HFF-Myc (cell line): ENCODE results near the gene NAV2.

Experiments
- DNase-seq: peaks from one replicate; pipeline ENCODE4 v3.0.0-alpha.2; 2011; ENCODE audit warnings: low read depth; ENCODE audit errors: extremely low read depth
- H3K4me3 ChIP-seq: replicated peaks from 2 replicates; pipeline ENCODE4 v1.5.1; 2011; ENCODE audit warnings: low read depth, mild to moderate bottlenecking, control low read depth, low read length
- CTCF ChIP-seq: IDR thresholded peaks from 2 replicates; pipeline ENCODE4 v1.5.1; 2012; ENCODE audit warnings: mild to moderate bottlenecking, low read depth, low read length, control low read depth; ENCODE audit errors: missing control alignments

The NAV2 gene

GRCh38 chr11:20157728-20158127, 445.1 kb downstream of the NAV2 start:
- DNase-seq, result no peak
- no peak overlapping the region for H3K4me3 ChIP-seq
- TF ChIP-seq CTCF, result no peak

DNA sequence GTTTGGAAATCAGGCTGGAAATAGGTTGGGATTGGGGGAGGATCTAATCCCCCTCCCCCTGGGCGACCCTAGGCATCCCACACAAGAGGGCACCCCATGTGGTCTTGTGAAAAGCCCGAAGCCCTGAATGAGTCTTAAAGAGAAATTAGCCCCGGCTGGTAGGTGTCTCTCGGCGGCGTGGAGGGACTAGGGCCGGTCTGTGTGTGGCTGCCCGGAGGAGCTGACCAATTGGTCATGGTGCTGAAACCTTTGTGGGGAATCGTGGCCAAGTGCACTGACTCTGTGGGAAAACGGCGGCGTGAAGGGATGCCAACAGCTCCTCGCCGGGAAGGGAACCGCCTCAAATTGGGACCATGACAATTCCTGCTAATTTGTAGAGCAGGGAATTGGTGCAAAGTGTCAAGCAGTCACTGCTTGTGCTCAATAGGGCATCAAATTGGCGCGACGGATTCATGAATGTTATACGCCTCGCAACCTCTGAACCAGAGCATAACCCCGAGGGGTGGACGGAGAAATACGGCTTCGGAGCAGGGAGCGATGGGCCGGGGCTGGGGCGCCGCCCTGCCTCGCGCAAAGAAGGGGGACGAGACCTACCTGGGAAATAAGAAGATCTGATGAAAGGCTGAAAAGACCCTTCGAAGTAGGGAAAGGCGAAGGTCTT, 446.1 kb downstream of the NAV2 start:
- no peak for TF ChIP-seq CTCF
- H3K4me3 ChIP-seq, result no peak overlapping the region
- peak; percentile 21 for DNase-seq

DNA sequence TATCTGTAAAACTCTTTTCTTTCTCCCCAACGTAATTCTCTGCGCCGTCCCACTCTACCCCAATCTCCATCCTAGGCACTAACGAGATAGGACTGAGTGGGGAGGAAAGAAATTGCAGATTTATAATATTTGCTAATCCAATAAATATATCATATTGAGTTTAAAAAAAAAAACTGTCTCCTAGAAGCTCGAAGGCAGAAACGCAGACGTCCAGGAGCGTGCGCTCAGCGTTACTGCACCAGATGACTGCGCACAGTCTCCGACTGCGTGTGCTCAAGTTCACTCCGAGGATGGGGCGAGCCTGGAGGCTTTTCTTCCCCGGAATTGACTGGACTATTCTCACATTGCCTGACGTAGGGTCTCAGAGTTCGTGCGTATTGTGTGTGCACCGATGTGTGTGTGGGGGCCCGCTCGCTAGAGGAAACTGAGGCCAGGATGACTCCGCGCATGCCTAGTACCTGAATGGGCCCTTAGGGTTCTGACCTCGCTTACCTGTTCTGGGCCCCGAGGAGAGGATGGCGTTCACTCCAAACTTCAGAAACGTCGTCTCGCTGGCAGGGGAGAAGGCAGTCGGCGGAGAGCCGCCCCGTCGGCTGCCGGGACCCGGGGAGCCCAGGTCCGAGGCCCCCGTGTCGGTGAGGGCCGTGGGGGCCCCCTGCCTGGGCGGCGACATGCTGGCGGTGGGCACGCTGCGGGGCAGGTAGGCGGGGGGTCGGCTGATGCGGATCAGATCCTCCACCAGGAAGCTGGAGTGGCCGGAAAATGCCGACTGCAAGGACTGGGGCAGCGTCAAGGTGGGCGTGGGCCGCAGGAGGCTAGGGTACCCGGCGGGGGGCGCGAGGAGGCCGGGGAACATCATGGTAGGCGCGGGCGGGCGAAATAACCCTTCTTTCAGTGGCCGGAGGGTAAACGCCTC, 447.1 kb downstream of the NAV2 start:
- TF ChIP-seq CTCF, result no peak
- no peak for DNase-seq
- H3K4me3 ChIP-seq, result no peak overlapping the region

GRCh38 chr11:20160425-20161229, 448.0 kb downstream of the NAV2 start, which contains the start of gene DBX1:
Gene DBX1 (minus strand): TSS chr11:20160475. CDS start chr11:20160324, 151 bp downstream.
- DNase-seq, result no peak
- H3K4me3 ChIP-seq, result no peak within 1 kb of the TSS
- no peak for TF ChIP-seq CTCF

GRCh38 chr11:20161230-20161918, 448.7 kb downstream of the NAV2 start:
- H3K4me3 ChIP-seq, result no peak overlapping the region
- TF ChIP-seq CTCF, result no peak
- no peak for DNase-seq
